IMR-90 (cell line): ENCODE results near the gene GALR1. TPM values are rescaled to one million over a fixed set of nuclear protein-coding genes. Genes with fewer than 3 reads are reported as not detected.

Experiments
- ATAC-seq: fragments of 200-7000 bp; cut with Tn5 transposase; 2 replicates; pipeline ENCODE4 v1.9.1; 2020; ENCODE audit warnings: low read depth, mild to moderate bottlenecking, moderate library complexity
- BruUV-seq: library from RNA; stranded (reverse); fragments of 400-500 nt; replicated peaks from 2 replicates; lab custom pipeline; 2021; lab: Mats Ljungman, UMichigan
- CTCF ChIA-PET: fragments of 300-600 bp; formaldehyde crosslinking; extraction: SDS; loops from one replicate; lab custom pipeline; 2021; ENCODE audit warnings: antibody characterized with exemption; lab: Yijun Ruan, JAX
- POLR2A ChIA-PET: fragments of 300-600 bp; sonication (Branson Sonifier 250); formaldehyde crosslinking; loops from one replicate; lab custom pipeline; 2022; ENCODE audit warnings: antibody characterized with exemption; ENCODE audit not compliant: unreplicated experiment; lab: Charles Lee
- DNase-seq: peaks from one replicate; pipeline ENCODE4 v3.0.0; 2013
- H2AFZ ChIP-seq: replicated peaks from 2 replicates; pipeline ENCODE3; 2013; ENCODE audit warnings: low read length, mild to moderate bottlenecking; ENCODE audit not compliant: poor library complexity
- H2AK5ac ChIP-seq: 2 replicates; pipeline ENCODE4 v1.6.1; 2013; ENCODE audit warnings: low read depth, low read length, inconsistent platforms
- H2AK9ac ChIP-seq: replicated peaks from 2 replicates; pipeline ENCODE3; 2013; ENCODE audit warnings: mild to moderate bottlenecking, low read depth, low read length, moderate library complexity; ENCODE audit not compliant: poor library complexity
- H2BK120ac ChIP-seq: 2 replicates; pipeline ENCODE4 v1.6.1; 2013; ENCODE audit warnings: low read depth, low read length, inconsistent platforms
- H2BK15ac ChIP-seq: 3 replicates; pipeline ENCODE4 v1.6.1; 2013; ENCODE audit warnings: low read depth, low read length, inconsistent platforms
- H2BK20ac ChIP-seq: 2 replicates; pipeline ENCODE4 v1.6.1; 2013; ENCODE audit warnings: low read depth, mild to moderate bottlenecking, inconsistent platforms, low read length, moderate library complexity
- H2BK5ac ChIP-seq: 2 replicates; pipeline ENCODE4 v1.6.1; 2013; ENCODE audit warnings: mild to moderate bottlenecking, low read depth, low read length, inconsistent platforms; ENCODE audit not compliant: poor library complexity, severe bottlenecking
- H3K14ac ChIP-seq: replicated peaks from 2 replicates; pipeline ENCODE4 v1.6.1; 2013; ENCODE audit warnings: low read depth, low read length, inconsistent platforms
- H3K18ac ChIP-seq: 2 replicates; pipeline ENCODE4 v1.6.1; 2013; ENCODE audit warnings: low read depth, low read length, control low read depth
- H3K23ac ChIP-seq: 2 replicates; pipeline ENCODE4 v1.6.1; 2013; ENCODE audit warnings: low read depth, low read length, inconsistent platforms
- H3K27ac ChIP-seq: 2 replicates; pipeline ENCODE4 v1.5.1; 2013; ENCODE audit warnings: mild to moderate bottlenecking, control low read depth, low read length; ENCODE audit not compliant: insufficient read depth
- H3K27me3 ChIP-seq: 2 replicates; pipeline ENCODE4 v1.6.1; 2013; ENCODE audit warnings: low read length; ENCODE audit not compliant: control insufficient read depth, insufficient read depth
- H3K36me3 ChIP-seq: 2 replicates; pipeline ENCODE4 v1.6.1; 2013; ENCODE audit warnings: low read length, mixed read lengths; ENCODE audit not compliant: control insufficient read depth, insufficient read depth
- H3K4ac ChIP-seq: 2 replicates; pipeline ENCODE4 v1.6.1; 2013; ENCODE audit warnings: low read depth, low read length, inconsistent platforms
- H3K4me1 ChIP-seq: 2 replicates; pipeline ENCODE4 v1.6.1; 2013; ENCODE audit warnings: low read length, mixed read lengths; ENCODE audit not compliant: control insufficient read depth, insufficient read depth
- H3K4me2 ChIP-seq: 2 replicates; pipeline ENCODE4 v1.6.1; 2013; ENCODE audit warnings: low read depth, mild to moderate bottlenecking, control low read depth, low read length, moderate library complexity
- H3K4me3 ChIP-seq: 2 replicates; pipeline ENCODE4 v1.5.1; 2013; ENCODE audit warnings: low read depth, mild to moderate bottlenecking, control low read depth, low read length, moderate library complexity; ENCODE audit not compliant: insufficient read depth
- H3K56ac ChIP-seq: 2 replicates; pipeline ENCODE4 v1.6.1; 2013; ENCODE audit warnings: low read length, inconsistent platforms; ENCODE audit not compliant: insufficient read depth; ENCODE audit errors: extremely low read depth
- H3K79me1 ChIP-seq, 2 experiments: 2 replicates each; pipeline ENCODE4 v1.6.1; 2013; ENCODE audit warnings: low read length in 2 of 2, inconsistent platforms in 1 of 2, low read depth in 1 of 2
- H3K9ac ChIP-seq: 2 replicates; pipeline ENCODE4 v1.6.1; 2013; ENCODE audit warnings: low read depth, low read length, control low read depth
- H3K9me1 ChIP-seq: 2 replicates; pipeline ENCODE4 v1.6.1; 2013; ENCODE audit warnings: low read length, inconsistent platforms; ENCODE audit not compliant: insufficient read depth
- H3K9me3 ChIP-seq: 2 replicates; pipeline ENCODE4 v1.6.1; 2013; ENCODE audit warnings: low read length; ENCODE audit not compliant: control insufficient read depth, insufficient read depth
- H4K20me1 ChIP-seq: 2 replicates; pipeline ENCODE4 v1.6.1; 2013; ENCODE audit warnings: low read length, inconsistent platforms; ENCODE audit not compliant: insufficient read depth
- H4K5ac ChIP-seq: 2 replicates; pipeline ENCODE4 v1.6.1; 2013; ENCODE audit warnings: mild to moderate bottlenecking, low read depth, low read length, control low read depth
- H4K8ac ChIP-seq, 2 experiments: 2 replicates each; pipeline ENCODE4 v1.6.1; 2013; ENCODE audit warnings: low read depth in 2 of 2, low read length in 2 of 2, control low read depth in 1 of 2, inconsistent platforms in 1 of 2
- H4K91ac ChIP-seq: 2 replicates; pipeline ENCODE4 v1.6.1; 2013; ENCODE audit warnings: low read depth, low read length, inconsistent platforms; ENCODE audit not compliant: insufficient read depth
- BHLHE40 ChIP-seq: fragments of 150-350 bp; IDR thresholded peaks from 2 replicates; pipeline ENCODE4 v1.6.1; 2016; ENCODE audit warnings: mild to moderate bottlenecking, low read depth, low read length
- CEBPB ChIP-seq: IDR thresholded peaks from 2 replicates; pipeline ENCODE4 v1.6.1; 2012; ENCODE audit warnings: low read depth, low read length, improper control_type of control experiment
- FOS ChIP-seq: fragments of 150-350 bp; IDR thresholded peaks from 2 replicates; pipeline ENCODE4 v1.6.1; 2016; ENCODE audit warnings: low read depth, low read length
- MAFK ChIP-seq: IDR thresholded peaks from 2 replicates; pipeline ENCODE4 v1.6.1; 2012; ENCODE audit warnings: low read depth, low read length, improper control_type of control experiment
- MAZ ChIP-seq: IDR thresholded peaks from 2 replicates; pipeline ENCODE4 v1.6.1; 2012; ENCODE audit warnings: low read depth, mild to moderate bottlenecking, low read length, improper control_type of control experiment, moderate library complexity, borderline replicate concordance
- POLR2A ChIP-seq: IDR thresholded peaks from 2 replicates; pipeline ENCODE4 v1.6.1; 2012; ENCODE audit warnings: mild to moderate bottlenecking, low read depth, low read length
- RAD21 ChIP-seq: IDR thresholded peaks from 2 replicates; pipeline ENCODE4 v1.6.1; 2012; ENCODE audit warnings: low read length, improper control_type of control experiment
- SMC3 ChIP-seq: fragments of 150-350 bp; IDR thresholded peaks from 2 replicates; pipeline ENCODE4 v1.6.1; 2016; ENCODE audit warnings: low read depth, mild to moderate bottlenecking, antibody characterized with exemption, low read length, moderate library complexity
- USF2 ChIP-seq: fragments of 150-350 bp; IDR thresholded peaks from 2 replicates; pipeline ENCODE4 v1.6.1; 2017; ENCODE audit warnings: mild to moderate bottlenecking, antibody characterized with exemption, low read length, low read depth
- WGBS, 2 experiments: methylation state at CpG; one replicate each; pipeline versions ENCODE4 v1.1.5 to v1.1.7; 2013; ENCODE audit warnings: missing lambda C conversion rate in 2 of 2; ENCODE audit not compliant: insufficient read length in 1 of 2; ENCODE audit errors: extremely low coverage in 2 of 2; 5-methylcytosine and 5-hydroxymethylcytosine counted together
- dilution Hi-C: fragments of 300-500 bp; cut with HindIII; formaldehyde crosslinking; loops from one replicate; pipeline ENCODE4 v1.14.3; 2018; ENCODE audit warnings: low sequenced_read_pairs; ENCODE audit not compliant: unreplicated experiment
- in situ Hi-C: fragments of 300-500 bp; cut with MboI; formaldehyde crosslinking; loops from 3 replicates; pipeline ENCODE4 v1.14.3; 2019; ENCODE audit warnings: low sequenced_read_pairs, inconsistent platforms, mixed read lengths
- intact Hi-C: fragments of 100-400 bp; cut with micrococcal nuclease; formaldehyde crosslinking; loops from 2 replicates; pipeline ENCODE4 v1.10.0; 2022
- polyA plus RNA-seq, 3 experiments: library from polyadenylated mRNA; depleted of rRNA; stranded (reverse); fragments of >200 nt; gene quantifications; 2 replicates each; pipeline ENCODE4 v1.2.3, GENCODE V29; 2012; ENCODE audit warnings: low replicate concordance in 1 of 3
- total RNA-seq: library from RNA; depleted of rRNA; stranded (reverse); fragments of >200 nt; gene quantifications from 2 replicates; pipeline ENCODE4 v1.2.3, GENCODE V29; 2012
- TF ChIP-seq, protein P1 (sequence below): fragments of 150-350 bp; IDR thresholded peaks from 2 replicates; pipeline ENCODE4 v1.6.1; 2016; ENCODE audit warnings: low read depth, mild to moderate bottlenecking, low read length, moderate library complexity, borderline replicate concordance

The GALR1 gene
- total and polyA plus RNA-seq, 2 of the 4 experiments (the other 2 are of a cell fraction), result not detected

DNA sequence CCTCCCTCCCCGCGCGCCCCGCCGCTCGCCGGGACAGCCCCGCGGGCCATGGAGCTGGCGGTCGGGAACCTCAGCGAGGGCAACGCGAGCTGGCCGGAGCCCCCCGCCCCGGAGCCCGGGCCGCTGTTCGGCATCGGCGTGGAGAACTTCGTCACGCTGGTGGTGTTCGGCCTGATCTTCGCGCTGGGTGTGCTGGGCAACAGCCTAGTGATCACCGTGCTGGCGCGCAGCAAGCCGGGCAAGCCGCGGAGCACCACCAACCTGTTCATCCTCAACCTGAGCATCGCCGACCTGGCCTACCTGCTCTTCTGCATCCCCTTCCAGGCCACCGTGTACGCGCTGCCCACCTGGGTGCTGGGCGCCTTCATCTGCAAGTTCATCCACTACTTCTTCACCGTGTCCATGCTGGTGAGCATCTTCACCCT is 865 bp downstream of the GALR1 start:
- H3K9me3 ChIP-seq, result no peaks in the 10 kb centered on the region; the same call in none of the 2 replicates
- H3K79me1 ChIP-seq, result no peaks in the 10 kb centered on the region
- no peak overlapping the region for H3K23ac ChIP-seq
- H2AK5ac ChIP-seq, result no peak overlapping the region
- POLR2A ChIA-PET, result no interaction called here
- H3K14ac ChIP-seq, result no peak overlapping the region
- H3K4me3 ChIP-seq, result no peak overlapping the region
- dilution Hi-C loops, result no loop called here
- H3K9me1 ChIP-seq, result no peaks in the 10 kb centered on the region
- no peak overlapping the region for H3K9ac ChIP-seq
- H2BK15ac ChIP-seq, result no peak overlapping the region
- H3K4me2 ChIP-seq, result no peak overlapping the region
- H4K20me1 ChIP-seq, result no peaks in the 10 kb centered on the region
- no TSS peak for BruUV-seq
- CTCF ChIA-PET, result no interaction called here
- H3K18ac ChIP-seq, result no peak overlapping the region
- in situ Hi-C loops, result no loop called here
- H4K91ac ChIP-seq, result no peak overlapping the region
- ATAC-seq, result no peak
- H2BK5ac ChIP-seq, result no peak overlapping the region
- no peak overlapping the region for H2AK9ac ChIP-seq
- 5% methylated on average over 25 of the region's 40 CpGs; no CpG with 5 or more reads in 1 of the 2 experiments for whole genome bisulfite sequencing, 2 experiments
- TF ChIP-seq, protein P1, sequence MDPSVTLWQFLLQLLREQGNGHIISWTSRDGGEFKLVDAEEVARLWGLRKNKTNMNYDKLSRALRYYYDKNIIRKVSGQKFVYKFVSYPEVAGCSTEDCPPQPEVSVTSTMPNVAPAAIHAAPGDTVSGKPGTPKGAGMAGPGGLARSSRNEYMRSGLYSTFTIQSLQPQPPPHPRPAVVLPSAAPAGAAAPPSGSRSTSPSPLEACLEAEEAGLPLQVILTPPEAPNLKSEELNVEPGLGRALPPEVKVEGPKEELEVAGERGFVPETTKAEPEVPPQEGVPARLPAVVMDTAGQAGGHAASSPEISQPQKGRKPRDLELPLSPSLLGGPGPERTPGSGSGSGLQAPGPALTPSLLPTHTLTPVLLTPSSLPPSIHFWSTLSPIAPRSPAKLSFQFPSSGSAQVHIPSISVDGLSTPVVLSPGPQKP, result no peak
- no peak for TF ChIP-seq MAFK
- TF ChIP-seq RAD21, result no peak
- no peak for TF ChIP-seq MAZ
- TF ChIP-seq FOS, result no peak
- no peak for TF ChIP-seq BHLHE40
- no peak for TF ChIP-seq CEBPB
- no peak for TF ChIP-seq USF2
- no peak for TF ChIP-seq POLR2A
- no peak for TF ChIP-seq SMC3
- H4K8ac ChIP-seq, result no peak overlapping the region
- no peak for DNase-seq
- H3K27me3 ChIP-seq, result peaks cover 43% of the 10 kb centered on the region
- H2BK120ac ChIP-seq, result no peak overlapping the region
- no peak overlapping the region for H2BK20ac ChIP-seq
- intact Hi-C loops, result no loop called here
- H3K4ac ChIP-seq, result no peak overlapping the region
- no peak overlapping the region for H3K56ac ChIP-seq
- no peak overlapping the region for H2AFZ ChIP-seq
- no peak overlapping the region for H3K27ac ChIP-seq
- H4K5ac ChIP-seq, result no peak overlapping the region
- H3K36me3 ChIP-seq, result no peaks in the 10 kb centered on the region
- H3K4me1 ChIP-seq, result no peaks in the 10 kb centered on the region
